Testis (tissue), 2 donors: ENCODE data around the gene FAM136A.

Experiments used
- POLR2A ChIP-seq: fragments of 450-650 bp; IDR thresholded peaks from one replicate; pipeline ENCODE4 v1.6.1; 2017; ENCODE audit warnings: antibody characterized with exemption, mild to moderate bottlenecking, moderate library complexity
- TF ChIP-seq, protein P1 (sequence below), 3 experiments: fragments of 450-650 bp in 2 of 3; fragments of 200-600 bp in 1 of 3; sonication (generic) in 1 of 3; IDR thresholded peaks; one replicate each; pipeline ENCODE4 v1.5.1; 2016 to 2019; ENCODE audit warnings: antibody characterized with exemption in 3 of 3, mild to moderate bottlenecking in 2 of 3, moderate library complexity in 1 of 3

DNA sequence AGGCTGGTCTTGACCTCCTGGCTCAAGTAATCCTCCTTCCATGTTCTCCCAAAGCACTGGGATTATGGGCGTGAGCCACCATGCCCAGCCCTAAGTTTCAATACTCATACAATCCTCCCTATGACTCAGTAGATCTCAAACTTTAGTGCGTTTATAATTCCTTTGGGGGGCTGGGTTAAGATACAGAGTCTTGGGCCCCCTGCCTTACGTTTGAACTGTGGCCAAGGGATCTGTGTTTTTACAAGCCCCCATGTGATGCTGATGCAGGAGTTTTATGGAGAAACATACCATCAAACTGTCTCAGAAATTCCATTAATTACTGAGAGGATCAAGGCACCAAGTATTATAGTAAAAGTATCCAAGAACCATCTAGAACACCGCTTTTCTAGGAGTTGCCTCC, 38.2 kb upstream of the FAM136A start:
- TF ChIP-seq, protein P1, sequence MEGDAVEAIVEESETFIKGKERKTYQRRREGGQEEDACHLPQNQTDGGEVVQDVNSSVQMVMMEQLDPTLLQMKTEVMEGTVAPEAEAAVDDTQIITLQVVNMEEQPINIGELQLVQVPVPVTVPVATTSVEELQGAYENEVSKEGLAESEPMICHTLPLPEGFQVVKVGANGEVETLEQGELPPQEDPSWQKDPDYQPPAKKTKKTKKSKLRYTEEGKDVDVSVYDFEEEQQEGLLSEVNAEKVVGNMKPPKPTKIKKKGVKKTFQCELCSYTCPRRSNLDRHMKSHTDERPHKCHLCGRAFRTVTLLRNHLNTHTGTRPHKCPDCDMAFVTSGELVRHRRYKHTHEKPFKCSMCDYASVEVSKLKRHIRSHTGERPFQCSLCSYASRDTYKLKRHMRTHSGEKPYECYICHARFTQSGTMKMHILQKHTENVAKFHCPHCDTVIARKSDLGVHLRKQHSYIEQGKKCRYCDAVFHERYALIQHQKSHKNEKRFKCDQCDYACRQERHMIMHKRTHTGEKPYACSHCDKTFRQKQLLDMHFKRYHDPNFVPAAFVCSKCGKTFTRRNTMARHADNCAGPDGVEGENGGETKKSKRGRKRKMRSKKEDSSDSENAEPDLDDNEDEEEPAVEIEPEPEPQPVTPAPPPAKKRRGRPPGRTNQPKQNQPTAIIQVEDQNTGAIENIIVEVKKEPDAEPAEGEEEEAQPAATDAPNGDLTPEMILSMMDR (IDR thresholded peaks at IDR 0.05), result no peak
- TF ChIP-seq POLR2A, result no peak
